Endothelial cell of umbilical vein (primary cell): ENCODE results near the gene KIF17. TPM values are rescaled to one million over a fixed set of nuclear protein-coding genes. Genes with fewer than 3 reads are reported as not detected.

ENCODE experiments used
- BruUV-seq: library from RNA; stranded (reverse); fragments of 400-500 nt; replicated peaks from 2 replicates; lab custom pipeline; 2021; lab: Mats Ljungman, UMichigan
- CTCF ChIA-PET: fragments of 300-600, 350-600 bp; sonication (Branson Sonifier 250); formaldehyde crosslinking; loops from one replicate; lab custom pipeline; 2021; ENCODE audit warnings: antibody characterized with exemption, inconsistent platforms; lab: Charles Lee
- POLR2A ChIA-PET: fragments of 300-600, 350-600 bp; sonication (Branson Sonifier 250); formaldehyde crosslinking; loops from one replicate; lab custom pipeline; 2021; ENCODE audit warnings: antibody characterized with exemption, inconsistent platforms; lab: Charles Lee
- DNase-seq: peaks from one replicate; pipeline ENCODE4 v3.0.0-alpha.2; 2011; ENCODE audit warnings: low read depth, low spot score
- FAIRE-seq: peaks from 2 replicates; lab custom pipeline; 2011; peaks lifted over from hg19 to GRCh38; lab: Jason Lieb, UNC
- H2AFZ ChIP-seq: 2 replicates; pipeline ENCODE4 v1.6.0; 2012; ENCODE audit warnings: low read depth, low read length, control low read depth, inconsistent platforms
- H3K27ac ChIP-seq: 2 replicates; pipeline ENCODE4 v1.5.1; 2011; ENCODE audit warnings: low read depth, mild to moderate bottlenecking, control low read depth, low read length, moderate library complexity; ENCODE audit not compliant: insufficient read depth
- H3K27me3 ChIP-seq, 2 experiments: 2 replicates each; pipeline versions ENCODE4 v1.6.0 to v1.6.1; 2011; ENCODE audit warnings: low read length in 2 of 2, mixed read lengths in 1 of 2; ENCODE audit not compliant: control insufficient read depth in 2 of 2, insufficient read depth in 2 of 2
- H3K36me3 ChIP-seq, 2 experiments: 2 replicates in 1 of 2; 3 replicates in 1 of 2; pipeline ENCODE4 v1.5.1; 2011; ENCODE audit warnings: low read length in 2 of 2, mild to moderate bottlenecking in 1 of 2, moderate library complexity in 1 of 2; ENCODE audit not compliant: control insufficient read depth in 2 of 2, insufficient read depth in 2 of 2; ENCODE audit errors: extremely low read depth in 1 of 2
- H3K4me1 ChIP-seq: 3 replicates; pipeline ENCODE4 v1.5.1; 2011; ENCODE audit warnings: mild to moderate bottlenecking, low read length; ENCODE audit not compliant: control insufficient read depth, insufficient read depth; ENCODE audit errors: extremely low read depth
- H3K4me2 ChIP-seq: 2 replicates; pipeline ENCODE4 v1.6.1; 2011; ENCODE audit warnings: low read length, control low read depth, mixed read lengths; ENCODE audit not compliant: insufficient read depth
- H3K4me3 ChIP-seq, 3 experiments: fragments of 200-600 bp in 1 of 3; sonication (generic), shearing (Covaris generic) in 1 of 3; replicated peaks in 1 of 3; 2 replicates each; pipeline ENCODE4 v1.5.1; 2011 to 2016; ENCODE audit warnings: control low read depth in 3 of 3, low read length in 3 of 3, mild to moderate bottlenecking in 2 of 3, inconsistent platforms in 1 of 3, low read depth in 1 of 3, moderate library complexity in 1 of 3; ENCODE audit not compliant: insufficient read depth in 1 of 3
- H3K79me2 ChIP-seq: 2 replicates; pipeline ENCODE4 v1.6.0; 2012; ENCODE audit warnings: low read length, inconsistent platforms; ENCODE audit not compliant: control insufficient read depth, insufficient read depth
- H3K9ac ChIP-seq: replicated peaks from 2 replicates; pipeline ENCODE3; 2011; ENCODE audit warnings: low read length, control low read depth; ENCODE audit not compliant: insufficient read depth; ENCODE audit errors: extremely low read depth
- H3K9me1 ChIP-seq: replicated peaks from 3 replicates; pipeline ENCODE4 v1.6.0; 2011; ENCODE audit warnings: mild to moderate bottlenecking, low read length; ENCODE audit not compliant: control insufficient read depth, insufficient read depth; ENCODE audit errors: extremely low read depth
- H3K9me3 ChIP-seq: replicated peaks from 2 replicates; pipeline ENCODE4 v1.5.1; 2012; ENCODE audit warnings: low read length, inconsistent platforms; ENCODE audit not compliant: control insufficient read depth, insufficient read depth
- H4K20me1 ChIP-seq: replicated peaks from 2 replicates; pipeline ENCODE3; 2011; ENCODE audit warnings: mild to moderate bottlenecking, low read length; ENCODE audit not compliant: control insufficient read depth, insufficient read depth; ENCODE audit errors: extremely low read depth
- EZH2 ChIP-seq: IDR thresholded peaks from 2 replicates; pipeline ENCODE4 v1.6.1; 2012; ENCODE audit warnings: borderline replicate concordance, low read depth, mild to moderate bottlenecking, moderate library complexity, low read length, inconsistent platforms; ENCODE audit not compliant: severe bottlenecking
- MAX ChIP-seq: IDR thresholded peaks from 2 replicates; pipeline ENCODE4 v1.6.1; 2011; ENCODE audit not compliant: insufficient read depth, insufficient read length
- MYC ChIP-seq: IDR thresholded peaks from one replicate; pipeline ENCODE4 v1.6.1; 2011; ENCODE audit warnings: mild to moderate bottlenecking, low read depth, low read length
- POLR2A ChIP-seq: IDR thresholded peaks from 2 replicates; pipeline ENCODE4 v1.6.1; 2012; ENCODE audit warnings: low read depth, mild to moderate bottlenecking, control low read depth, low read length
- POLR2AphosphoS5 ChIP-seq: IDR thresholded peaks from 2 replicates; pipeline ENCODE4 v1.6.1; 2012; ENCODE audit warnings: low read depth, mild to moderate bottlenecking, control low read depth, low read length, moderate library complexity; ENCODE audit not compliant: insufficient read depth
- dilution Hi-C: fragments of 300-500 bp; cut with MboI; formaldehyde crosslinking; loops from one replicate; pipeline ENCODE4 v1.15.0; 2019; ENCODE audit warnings: low sequenced_read_pairs; ENCODE audit not compliant: extremely low pct_ligation_motif_present
- intact Hi-C: fragments of 100-400 bp; cut with micrococcal nuclease; formaldehyde crosslinking; loops from one replicate; pipeline ENCODE4 v1.10.0; 2022
- polyA plus RNA-seq, 4 experiments: library from polyadenylated mRNA; depleted of rRNA in 3 of 4; stranded (reverse) in 3 of 4; unstranded in 1 of 4; fragments of >200 nt; gene quantifications; 2 replicates each; pipeline versions ENCODE4 v1.2.1 to v1.2.3, GENCODE V29; 2011 to 2012; ENCODE audit warnings: missing spikeins in 1 of 4
- total RNA-seq: library from RNA; stranded (reverse); gene quantifications from 2 replicates; pipeline ENCODE4 v1.2.3, GENCODE V29; 2021

Gene KIF17
- total and polyA plus RNA-seq, 2 donors (not counting 3 experiments of a cell fraction or from before 2014, with no cell fraction given), result 1.1 to 1.5 TPM

GRCh38 chr1:20701446-20701845 is 16.4 kb downstream of the KIF17 start:
- dilution Hi-C loops, result no loop called here
- Histone ChIP-seq H4K20me1 (no peaks in the 10 kb centered on the region), H3K36me3 (no peaks in the 10 kb centered on the region), H2AFZ (no peak overlapping the region), H3K79me2 (no peaks in the 10 kb centered on the region), H3K9me1 (no peaks in the 10 kb centered on the region), H3K4me1 (peaks cover 4% of the 10 kb centered on the region), H3K9me3 (no peaks in the 10 kb centered on the region), H3K27ac (no peak overlapping the region), H3K27me3 (no peaks in the 10 kb centered on the region), H3K4me2 (no peak overlapping the region), H3K4me3 (no peak overlapping the region), H3K9ac (no peak overlapping the region)
- TF ChIP-seq POLR2A, result no peak
- no peak for TF ChIP-seq MYC
- TF ChIP-seq POLR2AphosphoS5, result no peak
- no peak for TF ChIP-seq MAX
- intact Hi-C loops, result no loop called here
- FAIRE-seq (no peak), DNase-seq (no peak)
- BruUV-seq, result no TSS peak
- POLR2A ChIA-PET, result no interaction called here
- CTCF ChIA-PET, result interaction anchor here (1.2 to 1.4 kb wide), 3 partner anchors 17 to 494 kb away, joined by 3 to 9 read pairs (median 3); no protein-coding TSS in a partner anchor

- BruUV-seq, result no TSS peak
- TF ChIP-seq POLR2AphosphoS5, result no peak
- TF ChIP-seq MAX, result no peak
- no peak for TF ChIP-seq EZH2
- no peak for TF ChIP-seq POLR2A
- no peak overlapping the region for H2AFZ ChIP-seq
- no peak overlapping the region for H3K27ac ChIP-seq
- H3K36me3 ChIP-seq, result no peaks in the 10 kb centered on the region
- intact Hi-C loops (no loop called here), dilution Hi-C loops (no loop called here)
- H3K9me1 ChIP-seq, result no peaks in the 10 kb centered on the region
- H3K4me3 ChIP-seq, result no peak overlapping the region
- H4K20me1 ChIP-seq, result no peaks in the 10 kb centered on the region
- no peak overlapping the region for H3K9ac ChIP-seq
- no peaks in the 10 kb centered on the region for H3K27me3 ChIP-seq
- FAIRE-seq, result no peak
- CTCF ChIA-PET, result interaction anchor here (5.1 kb wide), 1 partner anchor 495 kb away, joined by 150 read pairs; no protein-coding TSS in a partner anchor
- no peak for DNase-seq
- H3K4me2 ChIP-seq, result no peak overlapping the region
- POLR2A ChIA-PET, result no interaction called here
- H3K9me3 ChIP-seq, result no peaks in the 10 kb centered on the region
- H3K4me1 ChIP-seq, result peaks cover 4% of the 10 kb centered on the region
- no peaks in the 10 kb centered on the region for H3K79me2 ChIP-seq
These were observed 17.1 kb downstream of the KIF17 start for GRCh38 chr1:20700636-20701215.
